Ammon's horn (tissue), 1 donor: ENCODE results near the gene FBN1.

Experiments
- DNase-seq: peaks from one replicate; pipeline ENCODE4 v3.0.0-alpha.2; 2016; ENCODE audit warnings: low spot score

FBN1 gene

GRCh38 chr15:48553559-48553958 lies 92.0 kb downstream of the FBN1 start:
- no peak for DNase-seq

DNA sequence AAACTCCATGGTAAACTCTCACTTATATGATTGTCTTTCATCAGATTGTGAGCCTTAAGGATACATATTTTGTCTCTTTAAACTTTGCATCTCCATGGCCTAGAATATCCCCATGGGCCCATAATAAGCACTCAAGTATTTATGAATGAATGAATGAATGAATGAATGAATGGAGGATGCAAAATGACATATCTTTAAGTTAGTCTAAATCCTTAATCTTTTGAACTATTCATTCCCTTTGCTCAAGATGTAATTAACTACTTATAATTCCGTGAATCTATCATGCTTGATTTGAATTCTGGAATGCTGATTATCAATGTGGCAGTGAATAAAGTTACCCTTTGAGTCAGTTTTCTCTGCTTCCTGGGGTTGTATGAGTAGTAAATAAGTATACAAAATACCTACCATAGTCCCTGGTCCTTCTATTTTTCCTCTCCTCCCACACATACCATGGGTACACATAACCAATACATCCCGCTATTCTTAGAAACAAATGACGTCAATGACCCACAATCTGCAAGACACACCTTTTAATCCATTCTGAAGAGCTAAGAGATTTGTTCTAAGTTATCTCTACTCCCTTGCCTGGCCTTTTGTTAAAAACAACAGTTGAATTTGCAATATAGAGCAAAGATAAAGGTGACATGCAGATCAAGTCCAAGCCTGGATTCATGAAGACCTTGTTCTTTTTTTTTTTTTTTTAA lies 94.5 kb downstream of the FBN1 start:
- no peak for DNase-seq

DNA sequence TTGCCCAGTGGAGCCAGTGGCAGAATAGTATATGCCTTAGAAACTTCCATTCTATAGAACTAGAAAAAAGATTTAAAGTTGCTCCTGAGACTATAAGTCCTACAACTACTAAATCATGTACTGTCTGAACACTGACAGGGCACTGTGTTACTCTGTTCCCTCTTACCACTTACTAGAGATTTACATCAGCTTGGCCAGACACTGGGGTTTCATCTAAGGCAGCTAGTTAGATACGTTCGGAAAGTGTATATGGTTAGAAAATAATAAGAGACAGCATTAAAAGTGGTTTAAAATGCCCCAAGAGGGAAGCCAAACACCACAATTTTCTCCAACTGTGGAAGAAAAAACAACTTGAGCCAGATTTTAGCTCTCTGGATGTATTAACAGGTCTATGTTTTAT lies 97.1 kb downstream of the FBN1 start:
- no peak for DNase-seq

GRCh38 chr15:48547286-48547685 lies 98.2 kb downstream of the FBN1 start:
- DNase-seq = no peak

DNA sequence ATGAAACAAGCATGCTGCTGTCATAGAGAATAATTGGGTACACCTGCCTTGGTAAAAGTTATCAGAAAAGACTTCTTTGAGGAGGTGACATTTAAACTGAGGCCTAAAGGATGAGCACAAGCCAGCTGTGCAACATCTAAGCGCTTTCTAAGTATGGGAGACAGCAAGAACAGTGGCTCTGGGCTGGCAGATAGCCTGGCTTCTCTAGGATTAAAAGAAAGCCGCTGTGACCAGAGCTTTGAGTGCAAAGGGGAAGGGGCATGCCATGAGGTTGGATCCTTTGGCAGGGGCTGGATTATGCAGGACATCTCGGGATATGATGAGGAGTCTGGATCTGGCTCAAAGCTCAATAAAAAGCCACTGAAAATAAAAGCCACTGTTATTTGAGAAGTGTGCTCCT lies 99.2 kb downstream of the FBN1 start:
- DNase-seq = no peak

GRCh38 chr15:48544778-48545177 lies 100.7 kb downstream of the FBN1 start:
- DNase-seq = no peak

GRCh38 chr15:48541341-48542278 lies 103.9 kb downstream of the FBN1 start:
- peak; percentile 37 for DNase-seq

GRCh38 chr15:48540756-48541155 lies 104.8 kb downstream of the FBN1 start:
- no peak for DNase-seq

GRCh38 chr15:48538941-48539340 lies 106.6 kb downstream of the FBN1 start:
- peak; percentile 16 for DNase-seq

- DNase-seq = no peak
These were observed 108.0 kb downstream of the FBN1 start for GRCh38 chr15:48537271-48538113.

- no peak for DNase-seq
These were observed 108.8 kb downstream of the FBN1 start for GRCh38 chr15:48536681-48537091.

DNA sequence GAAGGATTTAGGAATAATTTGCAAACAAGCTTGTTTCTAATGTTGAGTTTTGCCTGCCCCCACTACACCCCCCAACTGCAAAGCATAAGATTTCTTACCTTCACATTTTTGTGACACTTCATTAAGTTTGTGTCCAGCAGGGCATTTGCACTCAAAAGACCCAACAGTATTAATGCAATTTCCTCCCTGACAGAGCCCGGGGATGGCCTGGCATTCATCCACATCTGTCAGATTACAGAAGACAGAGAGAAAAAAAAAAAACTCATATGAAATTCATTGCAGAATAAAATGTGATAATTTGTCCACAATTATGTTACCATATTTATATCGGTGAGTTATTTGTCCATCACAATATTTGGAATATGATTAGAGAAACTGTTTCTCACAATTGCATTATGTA lies 111.5 kb downstream of the FBN1 start:
- DNase-seq = no peak

- DNase-seq = no peak
These were observed 112.6 kb downstream of the FBN1 start for GRCh38 chr15:48532946-48533345.

DNA sequence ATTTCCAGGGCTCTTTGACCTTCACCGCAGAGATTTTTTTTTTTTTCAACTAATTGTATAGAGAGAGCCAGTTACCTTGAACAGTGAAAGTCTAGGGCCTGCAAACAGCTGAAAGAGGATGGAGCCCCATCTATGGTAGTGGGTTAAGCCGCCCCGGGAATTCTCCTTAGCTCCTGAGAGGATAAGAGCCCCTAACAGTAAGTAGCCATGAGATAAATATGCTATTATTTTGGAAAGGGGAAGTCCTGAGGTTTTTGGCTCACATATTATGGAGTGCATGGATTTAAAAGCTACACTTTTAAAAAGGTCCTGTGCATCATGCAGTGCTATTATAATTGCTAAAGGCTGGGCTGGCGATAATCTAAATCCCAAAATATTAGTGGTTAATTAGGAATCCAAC lies 115.0 kb downstream of the FBN1 start:
- no peak for DNase-seq

GRCh38 chr15:48528921-48529320 lies 116.6 kb downstream of the FBN1 start:
- no peak for DNase-seq

- no peak for DNase-seq
These were observed 118.0 kb downstream of the FBN1 start for GRCh38 chr15:48527517-48527916.

GRCh38 chr15:48522911-48523310 lies 122.6 kb downstream of the FBN1 start:
- DNase-seq = no peak

DNA sequence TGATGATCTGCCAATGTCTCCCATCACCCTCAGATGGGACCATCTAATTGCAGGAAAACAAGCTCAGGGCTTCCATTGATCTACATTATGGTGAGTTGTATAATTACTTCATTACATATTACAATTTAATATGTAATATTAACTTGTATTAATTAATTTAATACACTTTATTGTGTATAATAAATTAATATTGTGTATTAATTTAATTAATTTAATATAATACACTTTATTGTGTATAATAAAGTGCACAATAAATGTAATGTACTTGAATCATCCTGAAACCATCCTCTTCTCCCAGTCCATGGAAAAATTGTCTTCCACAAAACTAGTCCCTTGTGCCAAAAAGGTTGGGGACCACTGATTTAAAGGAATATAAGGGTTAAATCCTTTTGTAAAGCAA lies 123.4 kb downstream of the FBN1 start:
- no peak for DNase-seq

GRCh38 chr15:48520376-48521155 lies 124.9 kb downstream of the FBN1 start:
- no peak for DNase-seq

- DNase-seq = peak; percentile 45
These were observed 129.4 kb downstream of the FBN1 start for GRCh38 chr15:48516121-48516520.

- peak; percentile 17 for DNase-seq
These were observed 130.0 kb downstream of the FBN1 start for GRCh38 chr15:48515500-48515899.
